GM18519 (cell line): Measurements from ENCODE around the gene C16orf87.
"Not testable (repeated sequence)": the region's sequence is repeated elsewhere in the genome, so short reads cannot be mapped to it uniquely, and the experiment has no call there.

Experiments used
- ATAC-seq: cut with Tn5 transposase; IDR thresholded peaks from one replicate; pipeline ENCODE4 v1.9.1; 2021; ENCODE audit warnings: mild to moderate bottlenecking, moderate library complexity; ENCODE audit not compliant: unreplicated experiment, low FRiP score

C16orf87 gene

DNA sequence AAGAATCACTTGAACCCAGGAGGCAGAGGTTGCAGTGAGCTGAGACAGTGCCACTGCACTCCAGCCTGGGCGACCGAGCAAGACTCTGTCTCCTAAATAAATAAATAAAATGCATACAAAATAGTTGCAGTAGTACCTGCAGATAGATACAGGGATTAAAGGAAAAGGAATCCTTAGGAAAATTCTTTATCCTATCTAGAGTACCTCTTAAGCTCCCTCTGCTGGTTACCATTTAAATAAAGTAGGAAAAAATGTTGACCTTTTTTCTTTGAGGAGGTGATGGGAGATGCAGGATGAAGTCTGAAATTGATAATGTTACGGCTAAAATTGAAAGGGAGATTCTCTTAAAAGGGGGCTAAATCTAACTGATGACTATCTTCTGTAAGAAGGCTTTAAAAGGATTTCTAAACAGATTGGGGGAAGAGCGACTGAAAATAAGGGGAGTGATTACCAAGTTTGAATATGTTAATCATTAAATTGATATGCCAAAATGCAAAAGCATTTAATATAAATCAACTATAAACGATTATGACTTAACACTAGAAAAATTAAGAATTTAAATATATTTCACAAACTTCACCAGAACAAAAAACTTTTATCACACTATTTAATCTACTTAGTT, 29.4 kb downstream of the C16orf87 start:
- no peak for ATAC-seq

DNA sequence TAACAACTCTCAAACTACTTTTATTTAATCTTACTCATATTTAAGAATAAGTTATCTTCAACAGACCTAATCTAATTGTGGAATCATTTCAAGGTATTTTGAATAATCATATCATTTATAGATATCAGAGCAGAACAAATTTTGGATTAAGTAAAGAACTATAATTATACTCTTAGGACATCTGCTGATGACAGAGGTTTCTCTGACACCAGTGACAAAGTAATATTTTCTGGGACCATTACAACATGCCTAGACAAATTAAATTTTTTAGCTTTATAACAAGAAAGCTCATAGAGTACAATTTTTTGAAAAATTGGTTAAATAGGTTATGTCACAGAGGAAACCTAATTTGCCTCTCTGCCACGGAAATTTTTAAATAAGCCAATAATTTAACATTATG, 30.5 kb downstream of the C16orf87 start:
- no peak for ATAC-seq

DNA sequence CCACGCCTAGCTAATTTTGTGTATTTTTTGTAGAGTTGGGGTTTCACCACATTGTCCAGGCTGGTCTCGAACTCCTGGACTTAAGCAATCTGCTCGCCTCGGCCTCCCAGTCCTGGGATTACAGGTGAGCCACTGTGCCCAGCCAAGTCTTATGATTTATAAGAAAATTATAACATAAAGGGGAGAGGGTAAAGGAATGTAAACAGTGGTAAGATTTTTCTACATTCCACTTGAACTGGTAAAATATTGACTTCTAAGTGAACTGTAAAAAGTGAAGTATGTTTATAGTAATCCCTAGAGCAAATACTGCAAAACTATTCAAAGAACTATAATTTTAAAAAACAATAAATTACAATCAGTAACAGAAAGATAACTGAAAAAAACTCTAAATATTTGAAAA, 33.5 kb downstream of the C16orf87 start:
- ATAC-seq, result no peak

DNA sequence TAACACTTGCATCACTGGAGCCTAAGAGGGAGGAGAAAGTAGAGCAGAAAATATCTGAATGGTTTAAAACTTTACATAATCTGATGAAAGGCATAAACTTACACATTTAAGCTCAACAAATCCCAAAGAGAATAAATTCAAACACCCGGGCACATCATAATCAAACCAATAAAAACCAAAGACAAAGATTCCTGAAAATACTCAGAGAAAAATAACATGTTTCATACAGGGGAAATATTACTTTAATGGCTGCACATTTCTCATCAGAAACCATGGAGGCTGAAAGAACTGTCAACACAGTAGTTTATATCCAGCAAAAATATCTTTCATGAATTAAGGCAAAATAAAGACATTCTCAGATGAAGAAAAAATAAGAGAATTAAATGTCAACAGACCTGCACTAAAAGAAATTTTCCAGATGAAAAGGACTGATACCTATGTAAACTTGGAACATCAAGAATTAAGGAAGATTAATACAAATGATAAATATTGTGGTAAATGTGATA, 34.2 kb downstream of the C16orf87 start:
- ATAC-seq, result no peak

DNA sequence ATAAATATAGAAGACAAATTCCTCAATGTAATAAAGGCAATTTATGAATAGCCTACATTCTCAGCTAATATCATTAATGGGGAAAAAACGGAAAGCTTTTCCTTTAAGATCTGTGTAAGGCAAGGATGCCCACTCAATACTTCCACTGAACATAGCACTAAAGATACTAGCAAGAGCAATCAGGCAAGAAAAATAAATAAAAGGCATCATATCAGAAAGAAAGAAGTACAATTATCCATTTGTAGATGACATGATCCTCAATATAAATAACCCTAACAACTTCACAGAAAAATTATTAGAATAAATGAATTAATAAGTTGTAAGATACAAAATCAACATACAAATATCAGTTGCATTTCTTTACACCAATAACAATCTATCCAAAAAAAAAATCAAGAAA, 37.1 kb downstream of the C16orf87 start:
- no peak for ATAC-seq

DNA sequence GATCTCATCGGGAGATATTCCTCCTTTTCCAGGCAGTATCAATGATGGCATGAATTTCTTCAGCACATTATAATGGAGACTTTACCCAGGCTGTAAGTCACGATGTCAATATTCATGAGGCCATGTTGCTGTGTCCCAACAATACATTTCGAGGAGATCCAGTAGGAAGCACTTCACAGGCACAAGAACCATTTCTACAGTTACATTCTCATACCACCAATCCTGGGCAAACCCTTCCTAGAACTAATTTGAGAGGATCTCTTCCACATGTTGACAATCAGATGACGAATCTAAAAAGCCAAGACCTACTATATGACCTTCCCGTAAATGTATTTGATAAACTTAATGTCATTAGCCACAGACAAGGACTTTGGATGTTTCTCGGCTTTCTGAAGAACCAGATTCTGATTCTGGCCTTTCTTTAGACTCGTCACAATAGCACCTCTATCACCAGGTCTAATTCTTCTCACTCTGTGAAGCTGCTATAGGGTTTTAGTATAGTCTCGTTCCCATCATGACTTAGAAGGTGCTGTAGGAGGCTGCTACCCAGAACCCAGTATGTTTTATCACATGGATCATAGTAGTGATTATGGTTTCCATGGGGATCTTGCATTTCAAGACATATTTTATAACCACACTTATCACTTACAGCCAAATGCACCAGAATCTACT, 40.2 kb downstream of the C16orf87 start:
- ATAC-seq, result no peak

DNA sequence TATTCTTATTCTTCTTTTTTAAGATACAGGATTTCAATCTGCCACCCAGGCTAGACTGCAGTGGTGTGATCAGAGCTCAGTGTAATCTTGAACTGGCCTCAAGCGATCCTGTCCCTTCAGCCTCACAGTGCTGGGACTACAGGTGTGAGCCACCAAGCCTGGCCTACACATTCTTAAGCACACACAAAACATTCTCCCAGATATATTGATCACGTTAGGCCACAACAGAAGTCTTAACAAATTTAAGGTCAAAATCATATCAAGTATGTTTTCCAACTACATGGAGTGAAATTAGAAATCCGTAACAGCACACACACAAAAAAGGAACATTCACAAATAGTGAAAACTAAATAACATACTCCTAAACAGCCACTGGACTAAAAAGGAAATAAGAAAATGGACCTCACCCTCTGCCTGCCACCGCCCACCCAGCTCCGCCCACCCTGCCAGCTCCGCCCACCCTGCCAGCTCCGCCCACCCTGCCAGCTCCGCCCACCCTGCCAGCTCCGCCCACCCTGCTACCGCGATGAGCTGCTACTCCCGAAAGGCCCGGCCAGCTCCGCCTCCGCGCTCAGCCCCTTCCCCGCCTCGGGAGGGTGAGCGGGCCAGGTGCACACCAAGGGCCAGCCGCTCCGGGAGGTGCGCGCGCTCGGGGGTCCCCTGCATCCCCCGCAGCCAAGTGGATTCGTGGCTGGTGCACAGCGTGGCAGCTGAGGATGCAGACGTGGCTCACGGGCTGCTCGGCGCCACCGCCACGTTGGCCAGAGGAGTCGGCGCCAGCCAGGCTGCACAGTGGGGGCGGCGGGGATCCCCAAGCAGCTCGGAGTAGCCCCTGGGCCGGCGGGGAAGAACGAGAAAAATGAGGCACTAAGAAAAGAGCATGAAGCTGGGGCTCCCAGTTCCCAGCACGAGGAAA, 41.2 kb downstream of the C16orf87 start:
- ATAC-seq, result peak; percentile 52

DNA sequence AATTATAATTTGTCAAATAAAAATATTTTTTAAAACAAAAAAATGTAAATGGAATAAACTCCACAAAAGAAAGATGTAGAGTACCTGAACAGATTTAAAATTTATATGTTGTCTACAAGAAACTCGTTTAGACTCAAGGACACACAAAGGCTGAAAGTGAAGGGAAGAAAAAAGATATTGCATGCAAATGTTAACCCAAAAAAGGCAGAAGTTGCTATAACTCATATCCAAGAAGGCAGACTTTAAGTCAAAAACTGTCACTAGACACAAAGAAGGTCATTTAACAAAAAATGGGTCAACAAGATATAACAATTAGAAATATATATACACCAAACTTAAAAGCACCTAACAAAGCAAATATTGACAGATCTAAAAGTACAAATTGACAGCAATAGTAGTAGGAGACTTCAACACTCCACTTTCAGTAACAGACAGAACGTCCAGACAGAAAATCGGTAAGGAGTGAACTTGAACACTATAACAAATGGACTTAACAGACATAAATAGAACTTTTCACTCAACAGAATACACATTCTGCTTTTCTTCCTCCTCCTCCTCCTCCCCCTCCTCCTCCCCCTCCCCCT, 42.0 kb downstream of the C16orf87 start:
- no peak for ATAC-seq

DNA sequence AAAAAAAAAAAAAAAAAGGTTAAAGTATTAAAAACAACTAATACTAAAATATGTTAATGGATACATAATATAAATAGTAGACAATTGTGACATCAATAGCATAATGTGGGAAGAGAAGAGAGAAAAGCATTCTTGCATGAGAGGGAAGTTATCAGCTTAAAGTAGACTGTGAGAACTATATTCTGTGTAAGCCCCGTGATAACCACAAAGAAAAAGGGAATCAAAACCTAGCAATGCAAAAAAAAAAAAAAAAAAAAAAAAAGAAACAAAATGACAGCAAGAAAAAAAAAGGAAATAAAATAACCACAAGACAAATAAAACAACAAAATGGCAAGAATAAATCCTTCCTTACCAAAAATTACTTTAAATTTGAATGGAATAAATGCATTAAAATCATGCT, 43.1 kb downstream of the C16orf87 start:
- ATAC-seq, result no peak

DNA sequence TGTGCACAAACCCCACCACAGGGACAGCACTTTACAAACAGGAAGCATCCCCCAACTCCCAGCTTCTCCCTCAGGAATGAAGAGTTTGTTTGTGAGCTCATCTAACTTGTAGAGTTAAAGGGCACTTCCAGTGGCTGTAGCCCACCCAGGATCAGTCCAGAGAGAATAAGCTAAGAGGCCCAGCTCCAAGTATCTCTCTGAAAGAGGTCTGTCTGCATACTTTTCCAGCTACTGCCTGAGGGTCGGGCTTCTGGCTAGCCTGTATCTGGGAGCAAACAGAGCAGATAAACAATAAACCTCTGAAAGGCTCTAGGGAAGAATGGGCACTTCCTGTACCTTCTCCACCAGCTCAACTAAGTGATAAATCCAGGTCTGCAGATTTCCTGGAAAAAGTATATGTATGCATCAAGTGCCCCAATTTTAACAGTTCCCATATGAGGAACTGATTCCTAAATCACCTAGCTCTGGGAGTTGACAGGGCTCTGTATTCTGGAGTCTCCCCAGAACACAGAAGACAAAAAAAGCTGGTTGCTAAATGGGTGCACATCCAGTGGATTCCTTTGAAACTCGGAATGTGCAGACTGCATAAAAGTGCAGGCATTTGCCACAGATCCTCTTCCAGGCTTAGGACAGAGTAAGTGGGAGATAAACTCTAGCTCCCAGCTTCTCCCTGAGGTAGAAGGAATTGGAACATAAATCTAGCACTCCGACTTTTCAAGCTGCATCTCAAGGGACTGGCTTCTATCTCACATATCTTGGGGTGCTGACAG, 45.7 kb downstream of the C16orf87 start:
- no peak for ATAC-seq

DNA sequence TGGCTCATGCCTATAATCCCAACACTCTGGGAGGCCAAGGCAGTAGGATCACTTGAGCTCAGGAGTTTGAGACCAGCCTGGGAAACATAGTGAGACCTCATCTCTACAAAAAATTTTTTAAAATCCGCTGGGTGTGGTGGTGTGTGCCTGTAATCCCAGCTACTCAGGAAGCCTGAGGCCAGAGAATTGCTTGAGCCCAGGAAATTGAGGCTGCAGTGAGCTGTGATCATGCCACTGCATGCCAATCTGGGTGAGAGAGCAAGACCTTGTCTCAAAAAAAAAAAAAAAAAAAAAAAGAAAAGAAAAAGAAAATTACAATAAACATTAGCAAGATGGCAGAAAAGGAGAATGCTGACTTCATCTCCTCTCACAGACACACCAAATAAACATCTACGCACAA, 46.4 kb downstream of the C16orf87 start:
- not testable (repeated sequence) for ATAC-seq

DNA sequence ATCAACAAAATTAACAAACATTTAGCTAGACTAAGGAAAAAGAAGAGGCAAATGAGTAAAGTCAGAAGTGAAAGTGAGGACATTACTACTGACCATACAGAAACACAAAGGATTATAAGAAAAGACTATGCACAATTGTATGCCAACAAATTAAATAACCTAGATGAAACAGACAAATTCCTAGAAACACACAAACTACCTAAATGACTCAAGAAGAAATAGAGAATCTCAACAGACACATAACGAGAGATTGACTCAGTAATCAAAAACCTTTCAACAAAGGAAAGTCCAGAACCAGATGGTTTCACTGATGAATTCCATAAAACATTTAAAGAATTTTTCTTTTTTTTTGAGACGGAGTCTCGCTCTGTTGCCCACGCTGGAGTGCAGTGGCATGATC, 47.2 kb downstream of the C16orf87 start:
- ATAC-seq, result no peak

DNA sequence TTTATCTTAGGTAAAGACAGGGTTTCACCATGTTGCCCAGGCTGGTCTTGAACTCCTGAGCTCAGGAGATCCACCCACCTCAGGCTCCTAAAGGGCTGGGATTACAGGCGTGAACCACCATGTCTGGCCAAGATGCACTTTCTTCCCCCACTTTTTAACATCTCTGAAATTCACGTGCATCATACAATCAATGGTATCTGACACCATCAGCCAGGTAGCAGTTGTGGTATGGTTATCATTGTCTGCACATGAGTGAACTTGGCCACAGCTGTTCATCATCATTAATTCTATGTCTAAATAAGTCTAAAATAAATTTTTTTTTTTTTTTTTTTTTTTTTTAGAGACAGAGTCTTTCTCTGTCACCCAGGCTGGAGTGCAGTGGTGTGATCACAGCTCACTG, 48.7 kb downstream of the C16orf87 start:
- ATAC-seq, result no peak

DNA sequence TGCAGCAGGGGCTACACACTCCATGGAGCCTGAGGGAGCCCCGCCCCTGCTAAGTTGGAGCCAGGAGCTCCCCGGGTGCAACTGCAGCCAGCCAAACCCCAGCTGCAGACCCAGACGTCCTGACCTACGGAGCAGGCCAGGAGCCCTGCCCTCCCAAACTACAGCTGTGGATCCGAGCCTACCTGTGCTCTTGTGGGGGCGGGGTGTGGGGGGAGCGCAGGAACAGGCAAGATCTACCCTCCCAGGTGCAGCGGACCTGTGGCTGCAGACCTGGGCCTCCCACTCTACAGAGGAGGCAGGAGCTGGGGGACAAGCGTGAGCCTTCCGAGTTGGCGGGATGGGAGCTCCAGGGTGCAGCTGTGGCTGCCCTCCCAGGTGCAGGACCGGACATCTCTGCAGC, 53.2 kb downstream of the C16orf87 start:
- ATAC-seq, result no peak

DNA sequence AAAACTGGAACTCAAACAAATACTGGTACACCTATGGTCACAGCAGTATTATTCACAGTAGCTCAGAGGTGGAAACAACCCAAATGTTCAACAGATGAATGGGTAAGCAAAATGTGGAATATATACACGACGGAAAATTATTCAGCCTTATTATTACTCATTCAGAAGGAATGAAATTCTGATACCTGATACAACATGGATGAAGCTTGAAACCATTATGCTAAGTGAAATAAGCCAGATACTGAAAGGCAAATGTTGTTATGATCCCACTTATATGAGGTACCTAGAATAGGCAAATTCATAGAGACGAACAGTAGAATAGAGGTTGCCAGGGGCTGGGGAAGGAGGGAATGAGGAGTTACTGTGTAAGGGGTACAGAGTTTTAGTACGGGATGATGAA, 55.8 kb downstream of the C16orf87 start:
- ATAC-seq, result no peak

DNA sequence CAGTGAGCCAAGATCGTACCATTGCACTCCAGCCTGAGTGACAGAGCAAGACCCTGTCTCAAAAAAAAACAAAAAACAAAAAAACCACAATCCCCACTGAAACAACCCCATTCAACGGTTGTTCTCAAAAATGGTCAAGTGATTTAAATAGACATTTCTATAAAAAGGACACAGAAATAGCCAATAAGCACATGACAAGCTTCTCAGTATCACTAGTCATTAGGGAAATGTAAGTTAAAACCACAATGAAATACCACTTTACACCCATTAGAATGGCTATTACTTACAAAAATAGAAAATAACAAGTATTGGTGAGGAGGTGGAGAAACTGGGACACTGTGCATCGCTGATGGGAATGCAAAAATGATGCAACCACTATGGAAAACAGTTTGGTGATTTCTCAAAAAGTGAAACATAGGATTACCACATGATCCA, 56.2 kb downstream of the C16orf87 start:
- peak; percentile 70 for ATAC-seq

DNA sequence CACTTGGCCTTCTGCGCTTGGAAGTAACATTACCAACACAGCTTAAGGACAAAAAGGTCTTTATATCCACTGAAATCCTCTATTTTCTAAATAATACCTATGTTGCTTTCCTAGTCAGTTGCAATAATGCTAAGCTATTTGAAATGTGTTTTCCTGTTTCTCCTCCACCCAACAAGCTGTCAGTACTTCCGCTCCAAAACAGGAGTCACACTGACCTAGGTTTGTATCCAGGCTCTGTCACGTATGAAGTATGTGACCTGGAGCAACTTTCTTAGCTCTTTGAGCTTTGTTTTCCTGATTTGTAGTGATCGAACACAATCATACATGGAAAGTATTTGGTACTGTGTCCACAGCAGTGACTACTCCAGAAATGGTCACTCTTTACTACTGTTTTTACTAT, 58.5 kb downstream of the C16orf87 start:
- no peak for ATAC-seq

DNA sequence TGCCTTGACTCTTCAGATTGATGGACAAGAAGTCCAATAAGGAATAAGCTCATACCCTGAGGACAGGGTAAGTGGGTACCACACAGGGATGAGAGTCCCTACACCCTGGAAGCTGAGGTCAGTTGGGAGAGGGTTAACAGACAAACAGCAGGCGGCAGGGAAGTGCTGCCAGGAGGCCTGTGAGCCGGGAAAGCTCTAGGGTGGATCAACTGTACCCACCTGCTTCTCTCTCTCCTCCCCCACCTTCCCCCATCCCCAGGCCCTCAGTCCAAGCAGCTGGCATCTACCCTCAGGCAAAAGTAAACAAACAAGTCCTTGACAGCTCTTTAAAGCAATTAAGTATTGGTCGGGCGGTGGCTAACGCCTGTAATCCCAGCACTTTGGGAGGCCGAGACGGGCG, 62.2 kb downstream of the C16orf87 start:
- no peak for ATAC-seq

DNA sequence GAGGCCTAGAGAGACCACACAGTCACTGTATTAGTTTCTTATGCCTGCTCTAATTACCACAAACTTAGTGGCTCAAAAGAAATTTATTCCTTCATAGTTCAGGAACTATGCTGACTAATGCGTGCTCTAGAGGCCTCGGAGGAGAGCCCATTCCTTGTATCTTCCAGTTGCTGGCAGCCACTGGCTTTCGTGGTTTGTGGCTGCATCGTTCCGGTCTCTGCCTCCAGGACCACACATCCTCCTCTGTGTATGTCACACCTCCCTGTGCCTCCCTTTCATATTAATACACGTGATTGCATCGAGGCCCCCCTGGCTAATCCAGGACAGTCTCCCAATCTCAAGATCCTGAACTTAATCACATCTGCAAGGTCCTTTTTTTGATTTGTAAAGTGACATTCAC, 65.9 kb downstream of the C16orf87 start:
- ATAC-seq, result no peak

DNA sequence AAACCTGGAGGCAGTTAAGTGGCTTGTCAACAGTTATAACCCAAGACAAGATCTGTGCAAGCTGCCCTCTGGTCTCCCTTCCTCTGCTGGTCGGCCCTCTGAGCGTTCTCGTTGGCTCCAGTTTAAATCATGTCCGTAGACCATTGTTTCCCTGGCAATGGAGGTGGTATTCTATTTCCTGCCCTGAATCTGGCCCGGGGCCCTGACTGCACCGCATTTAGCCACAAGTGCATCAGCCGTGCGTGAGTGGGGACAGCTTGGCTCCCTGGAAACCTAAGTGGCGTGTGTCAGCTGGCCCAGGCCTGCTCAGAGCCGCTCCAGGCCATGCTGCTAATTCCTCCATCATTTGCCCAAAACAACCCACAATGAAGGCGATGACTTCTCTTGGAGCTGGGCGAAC, 67.8 kb downstream of the C16orf87 start:
- ATAC-seq, result no peak
